ENCODE results near the gene KNL1. TPM values are rescaled to one million over a fixed set of nuclear protein-coding genes. Genes with fewer than 3 reads are reported as not detected.

KNL1 gene
- total RNA-seq, 1 experiment from 2014 or later = 11.4 TPM

GRCh38 chr15:40639677-40640076 is 45.6 kb downstream of the KNL1 start:
- intact Hi-C loops (cut with micrococcal nuclease) = no loop called here
- Mint-ChIP-seq H3K27ac (ENCODE audit: low read depth, unreplicated experiment) (no peak overlapping the region), H3K4me1 (ENCODE audit: insufficient read depth, unreplicated experiment) (no peaks in the 10 kb centered on the region), H3K27me3 (ENCODE audit: insufficient read depth, unreplicated experiment) (no peaks in the 10 kb centered on the region), H3K36me3 (ENCODE audit: insufficient read depth, unreplicated experiment) (peaks cover 20% of the 10 kb centered on the region), H3K4me3 (ENCODE audit: unreplicated experiment) (no peak overlapping the region), H3K9me3 (ENCODE audit: unreplicated experiment) (no peaks in the 10 kb centered on the region)
- POLR2A ChIA-PET = interaction anchor here (0.7 kb wide), 1 partner anchor 121 kb away, joined by 3 read pairs; no protein-coding TSS in a partner anchor
- CTCF ChIA-PET = no interaction called here
- no TSS peak for BruUV-seq (replicated peaks)
- no peak for TF ChIP-seq CTCF (IDR thresholded peaks at IDR 0.05; ENCODE audit: unreplicated experiment)
- DNase-seq (ENCODE audit: unreplicated experiment) = no peak

- no peaks in the 10 kb centered on the region for H3K9me3 Mint-ChIP-seq (ENCODE audit: unreplicated experiment)
- no peak overlapping the region for H3K4me3 Mint-ChIP-seq (ENCODE audit: unreplicated experiment)
- ChIA-PET CTCF (interaction anchor here (0.5 to 0.7 kb wide), 2 partner anchors 16 to 372 kb away, joined by 3 to 4 read pairs; no protein-coding TSS in a partner anchor), POLR2A (interaction anchor here (1.7 kb wide), 1 partner anchor 21 kb away, joined by 5 read pairs; no protein-coding TSS in a partner anchor)
- H3K27me3 Mint-ChIP-seq (ENCODE audit: insufficient read depth, unreplicated experiment) = no peaks in the 10 kb centered on the region
- no peak for DNase-seq (ENCODE audit: unreplicated experiment)
- TF ChIP-seq CTCF (IDR thresholded peaks at IDR 0.05; ENCODE audit: unreplicated experiment) = no peak
- H3K36me3 Mint-ChIP-seq (ENCODE audit: insufficient read depth, unreplicated experiment) = peaks cover 26% of the 10 kb centered on the region
- H3K4me1 Mint-ChIP-seq (ENCODE audit: insufficient read depth, unreplicated experiment) = no peaks in the 10 kb centered on the region
- intact Hi-C loops (cut with micrococcal nuclease) = no loop called here
- BruUV-seq (replicated peaks) = no TSS peak
- H3K27ac Mint-ChIP-seq (ENCODE audit: low read depth, unreplicated experiment) = no peak overlapping the region
Observed at GRCh38 chr15:40647523-40647922, 53.5 kb downstream of the KNL1 start.

GRCh38 chr15:40650479-40650878 is 56.4 kb downstream of the KNL1 start:
- no peaks in the 10 kb centered on the region for H3K9me3 Mint-ChIP-seq (ENCODE audit: unreplicated experiment)
- intact Hi-C loops (cut with micrococcal nuclease) = no loop called here
- H3K4me1 Mint-ChIP-seq (ENCODE audit: insufficient read depth, unreplicated experiment) = no peaks in the 10 kb centered on the region
- H3K4me3 Mint-ChIP-seq (ENCODE audit: unreplicated experiment) = no peak overlapping the region
- no peak for DNase-seq (ENCODE audit: unreplicated experiment)
- CTCF ChIA-PET = interaction anchor here (0.6 to 0.7 kb wide), 2 partner anchors 70 to 643 kb away, joined by 3 read pairs; no protein-coding TSS in a partner anchor
- H3K36me3 Mint-ChIP-seq (ENCODE audit: insufficient read depth, unreplicated experiment) = peaks cover 33% of the 10 kb centered on the region
- H3K27me3 Mint-ChIP-seq (ENCODE audit: insufficient read depth, unreplicated experiment) = no peaks in the 10 kb centered on the region
- POLR2A ChIA-PET = interaction anchor here (0.8 to 1.3 kb wide), 2 partner anchors 10 to 19 kb away, joined by 3 to 4 read pairs; no protein-coding TSS in a partner anchor
- H3K27ac Mint-ChIP-seq (ENCODE audit: low read depth, unreplicated experiment) = no peak overlapping the region
- no peak for TF ChIP-seq CTCF (IDR thresholded peaks at IDR 0.05; ENCODE audit: unreplicated experiment)
- BruUV-seq (replicated peaks) = no TSS peak

- Mint-ChIP-seq H3K4me3 (ENCODE audit: unreplicated experiment) (no peak overlapping the region), H3K27ac (ENCODE audit: low read depth, unreplicated experiment) (no peak overlapping the region), H3K27me3 (ENCODE audit: insufficient read depth, unreplicated experiment) (no peaks in the 10 kb centered on the region), H3K4me1 (ENCODE audit: insufficient read depth, unreplicated experiment) (no peaks in the 10 kb centered on the region), H3K36me3 (ENCODE audit: insufficient read depth, unreplicated experiment) (peaks cover 23% of the 10 kb centered on the region), H3K9me3 (ENCODE audit: unreplicated experiment) (no peaks in the 10 kb centered on the region)
- no peak for DNase-seq (ENCODE audit: unreplicated experiment)
- intact Hi-C loops (cut with micrococcal nuclease) = no loop called here
- no peak for TF ChIP-seq CTCF (IDR thresholded peaks at IDR 0.05; ENCODE audit: unreplicated experiment)
- POLR2A ChIA-PET = no interaction called here
- CTCF ChIA-PET = no interaction called here
- BruUV-seq (replicated peaks) = no TSS peak
Observed at GRCh38 chr15:40660686-40661085, 66.6 kb downstream of the KNL1 start.
